NB4 (cell line): ENCODE results near the gene KRT3.
"Not testable (repeated sequence)": the region's sequence is repeated elsewhere in the genome, so short reads cannot be mapped to it uniquely, and the experiment has no call there.

Experiments
- DNase-seq: peaks from one replicate; pipeline ENCODE4 v3.0.0; 2010; ENCODE audit warnings: low read depth
- H3K4me3 ChIP-seq: one replicate; pipeline ENCODE4 v1.5.1; 2011; ENCODE audit warnings: mild to moderate bottlenecking, low read depth, low read length, moderate library complexity
- CTCF ChIP-seq: IDR thresholded peaks from one replicate; pipeline ENCODE4 v1.5.1; 2012; ENCODE audit warnings: low read depth, low read length
- MAX ChIP-seq: IDR thresholded peaks from 2 replicates; pipeline ENCODE4 v1.6.1; 2011; ENCODE audit warnings: low read depth, low read length
- MYC ChIP-seq: IDR thresholded peaks from 2 replicates; pipeline ENCODE4 v1.6.1; 2011; ENCODE audit warnings: low read depth, low read length
- POLR2A ChIP-seq: IDR thresholded peaks from 2 replicates; pipeline ENCODE4 v1.6.1; 2011; ENCODE audit warnings: mild to moderate bottlenecking; ENCODE audit not compliant: insufficient read length; ENCODE audit errors: extremely low read depth

KRT3 gene

GRCh38 chr12:52798003-52798670, 2.2 kb upstream of the KRT3 start:
- DNase-seq, result no peak
- TF ChIP-seq MYC, result no peak
- no peak for TF ChIP-seq CTCF
- TF ChIP-seq POLR2A, result no peak
- H3K4me3 ChIP-seq, result no peak overlapping the region

GRCh38 chr12:52797529-52797894, 1.6 kb upstream of the KRT3 start:
- DNase-seq, result no peak
- no peak overlapping the region for H3K4me3 ChIP-seq
- TF ChIP-seq MAX (no peak), POLR2A (no peak), CTCF (no peak), MYC (no peak)

- TF ChIP-seq MYC (no peak), CTCF (no peak), POLR2A (no peak)
- H3K4me3 ChIP-seq, result no peak overlapping the region
- no peak for DNase-seq
These were observed 1.1 kb upstream of the KRT3 start for GRCh38 chr12:52796839-52797528.

- TF ChIP-seq MAX (no peak), CTCF (no peak), POLR2A (no peak), MYC (no peak)
- no peak overlapping the region for H3K4me3 ChIP-seq
- DNase-seq, result no peak
These were observed 495 bp upstream of the KRT3 start for GRCh38 chr12:52796429-52796794.

- DNase-seq, H3K4me3 ChIP-seq: not testable (repeated sequence)
These were observed 614 bp downstream of the KRT3 start for GRCh38 chr12:52795332-52795674.

GRCh38 chr12:52794479-52795331, 1.2 kb downstream of the KRT3 start:
- no peak overlapping the region for H3K4me3 ChIP-seq
- DNase-seq, result peak; percentile 50
- TF ChIP-seq POLR2A (no peak), CTCF (no peak), MYC (no peak), MAX (no peak)
